Astrocyte of the cerebellum (primary cell): ENCODE results near the gene C14orf119.

Experiments
- DNase-seq: peaks from one replicate; pipeline ENCODE4 v3.0.0-alpha.2; 2011; ENCODE audit warnings: low read depth
- H3K4me3 ChIP-seq: 2 replicates; pipeline ENCODE4 v1.5.1; 2011; ENCODE audit warnings: mild to moderate bottlenecking, low read depth, low read length, moderate library complexity
- CTCF ChIP-seq: IDR thresholded peaks from 2 replicates; pipeline ENCODE4 v1.5.1; 2012; ENCODE audit warnings: low read length, low read depth, moderate library complexity, mild to moderate bottlenecking; ENCODE audit errors: missing control alignments
- in situ Hi-C: cut with HindIII; loops from 2 replicates; pipeline ENCODE4 v1.10.0; 2017; ENCODE audit warnings: low sequenced_read_pairs

Gene C14orf119

GRCh38 chr14:23125933-23126524, 30.7 kb downstream of the C14orf119 start:
- in situ Hi-C loops, result no loop called here
- no peak for DNase-seq
- TF ChIP-seq CTCF, result no peak
- H3K4me3 ChIP-seq, result no peak overlapping the region

- no peak overlapping the region for H3K4me3 ChIP-seq
- in situ Hi-C loops, result no loop called here
- no peak for TF ChIP-seq CTCF
- DNase-seq, result no peak
Observed at GRCh38 chr14:23126548-23127278, 31.4 kb downstream of the C14orf119 start.

- no peak for TF ChIP-seq CTCF
- in situ Hi-C loops, result no loop called here
- no peak for DNase-seq
- H3K4me3 ChIP-seq, result no peak overlapping the region
Observed at GRCh38 chr14:23127861-23128260, 32.6 kb downstream of the C14orf119 start.

GRCh38 chr14:23128969-23129758, 33.9 kb downstream of the C14orf119 start:
- no peak for TF ChIP-seq CTCF
- DNase-seq, result no peak
- in situ Hi-C loops, result no loop called here
- H3K4me3 ChIP-seq, result no peak overlapping the region

- no peak overlapping the region for H3K4me3 ChIP-seq
- DNase-seq, result no peak
- TF ChIP-seq CTCF, result no peak
- in situ Hi-C loops, result no loop called here
Observed at GRCh38 chr14:23129759-23130316, 34.5 kb downstream of the C14orf119 start.

GRCh38 chr14:23130871-23131270, 35.6 kb downstream of the C14orf119 start:
- in situ Hi-C loops, result no loop called here
- DNase-seq, result no peak
- no peak for TF ChIP-seq CTCF
- H3K4me3 ChIP-seq, result no peak overlapping the region
